ENCODE results near the gene MICAL1. TPM values are rescaled to one million over a fixed set of nuclear protein-coding genes. Genes with fewer than 3 reads are reported as not detected.

The MICAL1 gene
- total and polyA plus RNA-seq, 12 donors: 3.1 to 99.9 (median 10.4) TPM

GRCh38 chr6:109448615-109449014 is 7.0 kb downstream of the MICAL1 start:
- WGBS, 4 donors: 59 to 90% (median 67%) methylated on average over 2 to 7 of the region's 7 CpGs
- peaks cover 0 to 10% of the 10 kb centered on the region in 2 donors for H3K36me3 ChIP-seq (replicated peaks in 1 of 2)
- H3K4me1 ChIP-seq (replicated peaks in 1 of 2): no peaks in the 10 kb centered on the region

GRCh38 chr6:109447878-109448555 is 7.6 kb downstream of the MICAL1 start:
- Histone ChIP-seq H3K36me3 (replicated peaks in 1 of 2) (peaks cover 0 to 10% of the 10 kb centered on the region in 2 donors), H3K4me3 (no peak overlapping the region), H3K27me3 (no peaks in the 10 kb centered on the region), H3K4me1 (replicated peaks in 1 of 2) (no peaks in the 10 kb centered on the region), H3K9me3 (replicated peaks in 1 of 3) (no peaks in the 10 kb centered on the region), H3K27ac (no peak overlapping the region)
- intact Hi-C loops (cut with DNase I): no loop called here
- no peak for DNase-seq
- TF ChIP-seq CTCF (IDR thresholded peaks at IDR 0.05): no peak
- TF ChIP-seq POLR2A (IDR thresholded peaks at IDR 0.05): no peak
- WGBS, 4 donors: 80 to 92% (median 82%) methylated on average over 7 to 8 of the region's 8 CpGs

More at GRCh38 chr6:109448615-109449014, 7.0 kb downstream of the MICAL1 start:
- Histone ChIP-seq H3K27ac (no peak overlapping the region), H3K4me3 (no peak overlapping the region), H3K27me3 (no peaks in the 10 kb centered on the region), H3K9me3 (replicated peaks in 1 of 3) (no peaks in the 10 kb centered on the region)
- TF ChIP-seq POLR2A (IDR thresholded peaks at IDR 0.05) (no peak), CTCF (IDR thresholded peaks at IDR 0.05) (no peak)
- DNase-seq: peak in 1 of 7 donors; percentile 41
- intact Hi-C loops (cut with DNase I): no loop called here

DNA sequence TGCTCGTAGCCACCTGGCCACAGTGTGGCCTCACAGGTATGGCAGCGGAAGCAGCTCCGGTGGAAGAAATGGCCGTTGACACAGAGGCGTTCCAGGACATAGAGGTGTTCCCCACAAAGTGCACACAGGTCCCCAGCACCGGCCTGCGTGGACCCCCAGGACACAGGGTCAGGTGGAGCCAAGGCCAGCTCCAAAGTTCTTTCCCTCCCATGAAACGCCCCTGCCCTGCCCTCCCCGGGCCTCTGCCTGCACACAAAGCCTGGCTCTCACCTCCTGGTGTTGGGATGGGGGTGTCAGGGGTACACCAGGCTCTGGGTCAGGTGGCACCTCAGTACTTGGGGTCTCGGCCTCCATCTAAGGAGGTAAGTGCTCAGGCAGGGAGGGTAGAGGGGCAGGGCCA is 8.5 kb downstream of the MICAL1 start:
- peaks cover 0 to 10% of the 10 kb centered on the region in 2 donors for H3K36me3 ChIP-seq (replicated peaks in 1 of 2)
- no peak overlapping the region for H3K27ac ChIP-seq
- 87 to 91% (median 88%) methylated on average over 3 to 10 of the region's 10 CpGs for WGBS, 4 donors
- H3K4me3 ChIP-seq: no peak overlapping the region
- DNase-seq: no peak
- intact Hi-C loops (cut with DNase I): no loop called here
- H3K9me3 ChIP-seq (replicated peaks in 1 of 3): no peaks in the 10 kb centered on the region
- TF ChIP-seq CTCF (IDR thresholded peaks at IDR 0.05): no peak
- TF ChIP-seq POLR2A (IDR thresholded peaks at IDR 0.05): no peak
- H3K27me3 ChIP-seq: no peaks in the 10 kb centered on the region
- no peaks in the 10 kb centered on the region for H3K4me1 ChIP-seq (replicated peaks in 1 of 2)

- Histone ChIP-seq H3K9me3 (replicated peaks in 1 of 3) (no peaks in the 10 kb centered on the region), H3K27ac (no peak overlapping the region), H3K4me1 (replicated peaks in 1 of 2) (peaks cover under 1 to 3% of the 10 kb centered on the region in 2 donors), H3K27me3 (no peaks in the 10 kb centered on the region), H3K4me3 (no peak overlapping the region), H3K36me3 (replicated peaks in 1 of 2) (peaks cover 0 to 10% of the 10 kb centered on the region in 2 donors)
- DNase-seq: no peak
- intact Hi-C loops (cut with DNase I): no loop called here
- TF ChIP-seq POLR2A (IDR thresholded peaks at IDR 0.05) (no peak), CTCF (IDR thresholded peaks at IDR 0.05) (no peak)
- WGBS, 4 donors: 81 to 93% (median 88%) methylated on average over 8 of the region's 8 CpGs
Observed at GRCh38 chr6:109446541-109446940, 9.0 kb downstream of the MICAL1 start.

Data from adrenal gland (tissue), 12 donors.